HepG2 (cell line): ENCODE results near the gene ALDH3B1. TPM values are rescaled to one million over a fixed set of nuclear protein-coding genes. Genes with fewer than 3 reads are reported as not detected.

Experiments
- ATAC-seq: fragments of 200-7000 bp; cut with Tn5 transposase; 3 replicates; pipeline ENCODE4 v1.9.1; 2020; ENCODE audit warnings: mild to moderate bottlenecking, moderate library complexity
- BruUV-seq: library from RNA; stranded (reverse); fragments of 400-500 nt; replicated peaks from 2 replicates; lab custom pipeline; 2021; lab: Mats Ljungman, UMichigan
- CTCF ChIA-PET: fragments of 300-600 bp; formaldehyde crosslinking; extraction: SDS; loops from one replicate; lab custom pipeline; 2021; ENCODE audit warnings: low total read pairs, inconsistent platforms, low intra/inter-chr PET ratio; lab: Yijun Ruan, JAX
- POLR2A ChIA-PET: fragments of 350-600 bp; sonication (Branson Sonifier 250); formaldehyde crosslinking; loops from one replicate; lab custom pipeline; 2020; ENCODE audit warnings: antibody characterized with exemption, inconsistent platforms; lab: Yijun Ruan, JAX
- DNase-seq: peaks from one replicate; pipeline ENCODE4 v3.0.0-alpha.2; 2015; ENCODE audit warnings: low spot score
- FAIRE-seq: peaks from 3 replicates; lab custom pipeline; 2011; peaks lifted over from hg19 to GRCh38; lab: Jason Lieb, UNC
- H2AFZ ChIP-seq: one replicate; pipeline ENCODE4 v1.6.1; 2011; ENCODE audit warnings: low read length, inconsistent platforms
- H3K27ac ChIP-seq: fragments of 300-600 bp; 3 replicates; pipeline ENCODE4 v1.8.0; 2011; ENCODE audit warnings: mixed run types, mild to moderate bottlenecking, mixed read lengths, low read length, inconsistent platforms; ENCODE audit not compliant: insufficient read depth; ENCODE audit errors: extremely low read length
- H3K27me3 ChIP-seq, 2 experiments: fragments of 200-600 bp in 1 of 2; 2 replicates in 1 of 2; 3 replicates in 1 of 2; pipeline versions ENCODE4 v1.6.0 to v1.8.0; 2011; ENCODE audit warnings: low read length in 2 of 2, mild to moderate bottlenecking in 2 of 2, moderate library complexity in 2 of 2, inconsistent platforms in 1 of 2; ENCODE audit not compliant: insufficient read depth in 2 of 2, control insufficient read depth in 1 of 2
- H3K36me3 ChIP-seq, 2 experiments: fragments of 200-600 bp in 1 of 2; replicated peaks in 1 of 2; 2 replicates in 1 of 2; 3 replicates in 1 of 2; pipeline versions ENCODE4 v1.5.1 to v1.8.0; 2011; ENCODE audit warnings: low read length in 2 of 2, inconsistent platforms in 1 of 2; ENCODE audit not compliant: insufficient read depth in 2 of 2, control insufficient read depth in 1 of 2
- H3K4me1 ChIP-seq: 2 replicates; pipeline ENCODE4 v1.5.1; 2012; ENCODE audit warnings: low read length, inconsistent platforms; ENCODE audit not compliant: insufficient read depth
- H3K4me2 ChIP-seq: 2 replicates; pipeline ENCODE4 v1.6.0; 2011; ENCODE audit warnings: low read depth, low read length, inconsistent platforms
- H3K4me3 ChIP-seq, 3 experiments: fragments of 200-600 bp in 1 of 3; sonication (generic), shearing (Covaris generic) in 1 of 3; replicated peaks in 1 of 3; 2 replicates each; pipeline ENCODE4 v1.5.1; 2011 to 2016; ENCODE audit warnings: low read length in 3 of 3, inconsistent platforms in 2 of 3, low read depth in 2 of 3, mild to moderate bottlenecking in 2 of 3, control low read depth in 1 of 3, mixed read lengths in 1 of 3; ENCODE audit not compliant: insufficient read depth in 1 of 3
- H3K79me2 ChIP-seq: one replicate; pipeline ENCODE4 v1.6.1; 2011; ENCODE audit warnings: low read length, inconsistent platforms; ENCODE audit not compliant: insufficient read depth
- H3K9ac ChIP-seq: 2 replicates; pipeline ENCODE4 v1.6.0; 2011; ENCODE audit warnings: mild to moderate bottlenecking, low read depth, low read length, inconsistent platforms; ENCODE audit not compliant: insufficient read depth
- H3K9me3 ChIP-seq: 2 replicates; pipeline ENCODE4 v1.5.1; 2012; ENCODE audit warnings: mild to moderate bottlenecking, low read length
- H4K20me1 ChIP-seq: 2 replicates; pipeline ENCODE4 v1.6.0; 2011; ENCODE audit warnings: inconsistent platforms, mild to moderate bottlenecking, low read length, moderate library complexity; ENCODE audit not compliant: insufficient read depth
- HOXD1 ChIP-seq: sonication (generic); formaldehyde crosslinking; IDR thresholded peaks from 2 replicates; pipeline ENCODE4 v1.5.0; 2020; ENCODE audit warnings: missing genetic modification reagents
- RBFOX2 ChIP-seq: fragments of 200-400 bp; formaldehyde crosslinking; IDR thresholded peaks from 2 replicates; pipeline ENCODE4 v1.6.1; 2017; ENCODE audit warnings: low read depth, mild to moderate bottlenecking, low read length
- REL ChIP-seq: sonication (generic); formaldehyde crosslinking; conservative IDR thresholded peaks from 2 replicates; pipeline ENCODE4 v1.8.0; 2022; ENCODE audit warnings: mild to moderate bottlenecking, missing genetic modification reagents, moderate library complexity
- SYNCRIP ChIP-seq: fragments of 200-400 bp; formaldehyde crosslinking; IDR thresholded peaks from 2 replicates; pipeline ENCODE4 v1.6.1; 2018; ENCODE audit warnings: mild to moderate bottlenecking, low read depth, low read length; ENCODE audit not compliant: insufficient read depth
- ZNF318 ChIP-seq: sonication (generic); formaldehyde crosslinking; IDR thresholded peaks from 2 replicates; pipeline ENCODE4 v1.4.0; 2020; ENCODE audit warnings: mild to moderate bottlenecking, missing genetic modification reagents
- ZNF431 ChIP-seq: sonication (generic); formaldehyde crosslinking; IDR thresholded peaks from 2 replicates; pipeline ENCODE4 v1.9.0; 2022; ENCODE audit warnings: missing genetic modification reagents, low read depth, mild to moderate bottlenecking, borderline replicate concordance
- ZNF7 ChIP-seq: IDR thresholded peaks from 2 replicates; pipeline ENCODE4 v1.6.1; 2016; ENCODE audit warnings: missing biosample characterization, missing genetic modification reagents
- WGBS: methylation state at CpG from one replicate; pipeline ENCODE4 v1.1.6; 2017; ENCODE audit warnings: low lambda C conversion rate; 5-methylcytosine and 5-hydroxymethylcytosine counted together
- in situ Hi-C: cut with HindIII; loops from 2 replicates; pipeline ENCODE4 v1.10.0; 2017; ENCODE audit warnings: low pct_unique_long_range_greater_than_20kb; ENCODE audit not compliant: extremely low pct_ligation_motif_present
- intact Hi-C: fragments of 100-400 bp; cut with micrococcal nuclease; formaldehyde crosslinking; loops from one replicate; pipeline ENCODE4 v1.10.0; 2022; ENCODE audit not compliant: unreplicated experiment
- polyA plus RNA-seq, 8 experiments: library from polyadenylated mRNA; depleted of rRNA in 3 of 8; stranded (reverse) in 7 of 8; unstranded in 1 of 8; fragments of >200 nt; fragmentation: Illumina TruSeq in 4 of 8; extraction: Trizol in 4 of 8; gene quantifications; 2 replicates each; pipeline versions ENCODE4 v1.2.1 to v1.2.3, GENCODE V29; 2011 to 2016; ENCODE audit warnings: low read depth in 4 of 8, missing spikeins in 1 of 8, mixed read lengths in 1 of 8; ENCODE audit not compliant: insufficient read depth in 1 of 8
- total RNA-seq, 5 experiments: library from RNA; depleted of rRNA; stranded (reverse); fragments of >200 nt; fragmentation: Illumina TruSeq; extraction: Trizol; gene quantifications; 2 replicates each; pipeline ENCODE4 v1.2.3, GENCODE V29; 2016; ENCODE audit warnings: low read depth in 1 of 5

ALDH3B1 gene
- total and polyA plus RNA-seq, 2 of the 13 experiments (the other 11 are each of a cell fraction or from before 2014, with no cell fraction given) = 4.0 to 6.7 TPM

- TF ChIP-seq ZNF318 (CRISPR knock-in tag) = no peak
Observed at GRCh38 chr11:67996622-67997474, 13.3 kb upstream of the ALDH3B1 start (continued).

GRCh38 chr11:67997475-67997921 is 12.6 kb upstream of the ALDH3B1 start:
- no peaks in the 10 kb centered on the region for H4K20me1 ChIP-seq
- in situ Hi-C loops = no loop called here
- intact Hi-C loops = no loop called here
- TF ChIP-seq REL = no peak
- no peak for TF ChIP-seq SYNCRIP
- no peak for TF ChIP-seq HOXD1 (CRISPR knock-in tag)
- no peak for TF ChIP-seq ZNF7 (CRISPR knock-in tag)
- TF ChIP-seq RBFOX2 = peak; percentile 21; the same call in 1 of the 2 replicates
- no peak for TF ChIP-seq ZNF431 (CRISPR knock-in tag)
- no TSS peak for BruUV-seq
- H2AFZ ChIP-seq = no peak overlapping the region
- POLR2A ChIA-PET = no interaction called here
- H3K36me3 ChIP-seq = no peaks in the 10 kb centered on the region
- DNase-seq (no peak), ATAC-seq (no peak; the same call in 2 of the 3 replicates), FAIRE-seq (no peak)
- no peak overlapping the region for H3K4me3 ChIP-seq
- H3K79me2 ChIP-seq = no peaks in the 10 kb centered on the region
- H3K9me3 ChIP-seq = no peaks in the 10 kb centered on the region
- CTCF ChIA-PET = no interaction called here
- H3K4me1 ChIP-seq = peaks cover 12% of the 10 kb centered on the region
- no peak overlapping the region for H3K27ac ChIP-seq
- WGBS = 92% methylated on average over 29 of the region's 29 CpGs
- no peaks in the 10 kb centered on the region for H3K27me3 ChIP-seq
- H3K9ac ChIP-seq = no peak overlapping the region
- H3K4me2 ChIP-seq = no peak overlapping the region
